Coronary artery (tissue), 2 donors: ENCODE measurements around the gene CHADL.
"Not testable (repeated sequence)": the region's sequence is repeated elsewhere in the genome, so short reads cannot be mapped to it uniquely, and the experiment has no call there.

ENCODE experiments used
- DNase-seq: peaks from one replicate; pipeline ENCODE4 v3.0.0-alpha.2; 2017; ENCODE audit warnings: low spot score
- H3K27ac ChIP-seq, 2 donors: fragments of 200-600 bp; sonication (generic); one replicate each; pipeline ENCODE4 v1.5.1; 2016 to 2019
- H3K4me3 ChIP-seq: fragments of 200-600 bp; sonication (generic); 2 replicates; pipeline ENCODE4 v1.5.1; 2016; ENCODE audit warnings: mild to moderate bottlenecking, moderate library complexity
- CTCF ChIP-seq: fragments of 200-600 bp; sonication (generic); IDR thresholded peaks from one replicate; pipeline ENCODE4 v1.5.1; 2019; ENCODE audit warnings: antibody characterized with exemption

CHADL gene

GRCh38 chr22:41267958-41268357 is 27.2 kb upstream of the CHADL start:
- H3K27ac ChIP-seq = no peak overlapping the region
- no peak overlapping the region for H3K4me3 ChIP-seq
- TF ChIP-seq CTCF = no peak
- no peak for DNase-seq

- no peak for TF ChIP-seq CTCF
Measured at GRCh38 chr22:41264408-41264941, 23.7 kb upstream of the CHADL start.

GRCh38 chr22:41263704-41264103 is 23.0 kb upstream of the CHADL start:
- DNase-seq = no peak
- Histone ChIP-seq H3K4me3 (no peak overlapping the region), H3K27ac (no peak overlapping the region)
- TF ChIP-seq CTCF = no peak

More at GRCh38 chr22:41264408-41264941, 23.7 kb upstream of the CHADL start:
- no peak for DNase-seq
- H3K4me3 ChIP-seq = no peak overlapping the region
- no peak overlapping the region for H3K27ac ChIP-seq

GRCh38 chr22:41262250-41262765 is 21.6 kb upstream of the CHADL start:
- no peak for TF ChIP-seq CTCF
- no peak overlapping the region for H3K27ac ChIP-seq
- DNase-seq = no peak
- H3K4me3 ChIP-seq = no peak overlapping the region

GRCh38 chr22:41261541-41262249 is 21.0 kb upstream of the CHADL start:
- TF ChIP-seq CTCF = no peak
- H3K27ac ChIP-seq = no peak overlapping the region
- H3K4me3 ChIP-seq = no peak overlapping the region
- no peak for DNase-seq

GRCh38 chr22:41260871-41261270 is 20.1 kb upstream of the CHADL start:
- Histone ChIP-seq H3K4me3 (no peak overlapping the region), H3K27ac (no peak overlapping the region)
- no peak for DNase-seq
- no peak for TF ChIP-seq CTCF

- DNase-seq, H3K27ac ChIP-seq, H3K4me3 ChIP-seq: not testable (repeated sequence)
Measured at GRCh38 chr22:41259756-41260155, 19.0 kb upstream of the CHADL start.
